ENCODE results near the gene PCBP4. TPM values are rescaled to one million over a fixed set of nuclear protein-coding genes. Genes with fewer than 3 reads are reported as not detected.

Gene PCBP4
- total RNA-seq, 1 donor from 2014 or later: 73.0 TPM

DNA sequence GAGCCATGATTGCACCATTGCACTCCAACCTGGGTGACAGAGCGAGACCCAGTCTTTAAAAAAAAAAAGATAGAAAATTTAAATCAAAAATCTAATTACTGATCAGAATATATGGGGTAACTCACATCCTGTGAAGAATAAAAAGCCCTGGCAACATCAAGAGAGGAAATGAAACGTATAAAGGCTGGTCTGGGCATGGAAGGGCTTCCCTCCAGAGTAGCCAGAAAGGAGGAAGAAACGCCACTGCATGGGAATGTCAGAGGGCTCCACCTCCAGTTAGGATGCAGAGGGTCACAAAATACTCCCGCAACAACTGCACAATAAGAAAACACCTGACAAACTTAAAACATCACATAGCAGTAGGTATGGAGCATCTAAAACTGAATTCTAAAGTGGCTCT, 59.2 kb downstream of the PCBP4 start:
- TF ChIP-seq, protein P1, sequence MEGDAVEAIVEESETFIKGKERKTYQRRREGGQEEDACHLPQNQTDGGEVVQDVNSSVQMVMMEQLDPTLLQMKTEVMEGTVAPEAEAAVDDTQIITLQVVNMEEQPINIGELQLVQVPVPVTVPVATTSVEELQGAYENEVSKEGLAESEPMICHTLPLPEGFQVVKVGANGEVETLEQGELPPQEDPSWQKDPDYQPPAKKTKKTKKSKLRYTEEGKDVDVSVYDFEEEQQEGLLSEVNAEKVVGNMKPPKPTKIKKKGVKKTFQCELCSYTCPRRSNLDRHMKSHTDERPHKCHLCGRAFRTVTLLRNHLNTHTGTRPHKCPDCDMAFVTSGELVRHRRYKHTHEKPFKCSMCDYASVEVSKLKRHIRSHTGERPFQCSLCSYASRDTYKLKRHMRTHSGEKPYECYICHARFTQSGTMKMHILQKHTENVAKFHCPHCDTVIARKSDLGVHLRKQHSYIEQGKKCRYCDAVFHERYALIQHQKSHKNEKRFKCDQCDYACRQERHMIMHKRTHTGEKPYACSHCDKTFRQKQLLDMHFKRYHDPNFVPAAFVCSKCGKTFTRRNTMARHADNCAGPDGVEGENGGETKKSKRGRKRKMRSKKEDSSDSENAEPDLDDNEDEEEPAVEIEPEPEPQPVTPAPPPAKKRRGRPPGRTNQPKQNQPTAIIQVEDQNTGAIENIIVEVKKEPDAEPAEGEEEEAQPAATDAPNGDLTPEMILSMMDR (IDR thresholded peaks at IDR 0.05; ENCODE audit: borderline replicate concordance): no peak
- Histone ChIP-seq H3K27ac (replicated peaks) (no peak overlapping the region), H3K4me3 (no peak overlapping the region), H3K9me3 (replicated peaks) (peaks cover 20% of the 10 kb centered on the region), H3K36me3 (no peaks in the 10 kb centered on the region), H3K4me1 (no peaks in the 10 kb centered on the region), H3K27me3 (ENCODE audit: low read depth) (no peaks in the 10 kb centered on the region)
- intact Hi-C loops (cut with micrococcal nuclease): no loop called here
- DNase-seq: no peak

Other genes with a start within 250 kb of the PCBP4 start
- gene IQCF6, start 188.2 kb downstream of the PCBP4 start, total RNA-seq: not detected
- gene IQCF2, start 105.8 kb downstream of the PCBP4 start, total RNA-seq: not detected
- not detected for gene IQCF5, start 91.9 kb downstream of the PCBP4 start, total RNA-seq
- gene IQCF1, start 64.1 kb downstream of the PCBP4 start, total RNA-seq: not detected
- 8.6 TPM for gene RRP9, start 25.6 kb downstream of the PCBP4 start, total RNA-seq
- 14.3 TPM for gene PARP3, start 25.1 kb downstream of the PCBP4 start, total RNA-seq
- 0.16 TPM for gene GPR62, start 12.1 kb downstream of the PCBP4 start, total RNA-seq
- gene ABHD14B, start 6.6 kb upstream of the PCBP4 start, total RNA-seq: 14.6 TPM
- 25.8 TPM for gene ABHD14A, start 7.6 kb upstream of the PCBP4 start, total RNA-seq
- 20.2 TPM for gene ACY1, start 16.1 kb upstream of the PCBP4 start, total RNA-seq
- 621 TPM for gene RPL29, start 28.4 kb upstream of the PCBP4 start, total RNA-seq
- 23.1 TPM for gene DUSP7, start 89.1 kb upstream of the PCBP4 start, total RNA-seq
- gene POC1A, start 187.0 kb upstream of the PCBP4 start, total RNA-seq: 1.2 TPM
- gene ALAS1, start 230.7 kb upstream of the PCBP4 start, total RNA-seq: 180 TPM